ENCODE measurements around the gene PLEKHM3. TPM values are rescaled to one million over a fixed set of nuclear protein-coding genes. Genes with fewer than 3 reads are reported as not detected.
A peak's percentile ranks its signal among the peaks of the same experiment; 100 is the strongest.

The PLEKHM3 gene
- total and polyA plus RNA-seq, 12 donors: 9.5 to 39.6 (median 21.7) TPM

GRCh38 chr2:208040199-208041171 lies 15.2 kb upstream of the PLEKHM3 start:
- no peaks in the 10 kb centered on the region for H3K9me3 ChIP-seq (replicated peaks in 1 of 3)
- DNase-seq: peak; percentile 67 to 90 (median 80)
- no peaks in the 10 kb centered on the region for H3K27me3 ChIP-seq
- intact Hi-C loops (cut with DNase I): loop anchor here in 1 of 2 donors (2.0 kb wide), 1 partner anchor 294 kb away; no protein-coding TSS in a partner anchor
- H3K4me3 ChIP-seq: no peak overlapping the region
- TF ChIP-seq POLR2A (IDR thresholded peaks at IDR 0.05) (no peak), CTCF (IDR thresholded peaks at IDR 0.05) (peak; percentile 53 to 86 (median 80))
- H3K27ac ChIP-seq: peak overlapping the region in 2 of 5 donors; percentile 55 to 61
- peaks cover 3 to 5% of the 10 kb centered on the region in 2 donors for H3K4me1 ChIP-seq (replicated peaks in 1 of 2)
- H3K36me3 ChIP-seq (replicated peaks in 1 of 2): no peaks in the 10 kb centered on the region
- 33 to 48% (median 40%) methylated on average over 8 of the region's 8 CpGs for WGBS, 4 donors

- H3K27ac ChIP-seq: no peak overlapping the region
- peaks cover 3 to 5% of the 10 kb centered on the region in 2 donors for H3K4me1 ChIP-seq (replicated peaks in 1 of 2)
- H3K4me3 ChIP-seq: no peak overlapping the region
- no peaks in the 10 kb centered on the region for H3K36me3 ChIP-seq (replicated peaks in 1 of 2)
- WGBS, 4 donors: 85 to 88% (median 88%) methylated on average over 12 of the region's 12 CpGs
- intact Hi-C loops (cut with DNase I): loop anchor here (2.0 to 10.0 kb wide), 3 partner anchors 272 to 293 kb away; partner anchors contain the start of gene FZD5 (in 2 of the 2)
- H3K27me3 ChIP-seq: no peaks in the 10 kb centered on the region
- no peaks in the 10 kb centered on the region for H3K9me3 ChIP-seq (replicated peaks in 1 of 3)
- DNase-seq: no peak
- no peak for TF ChIP-seq POLR2A (IDR thresholded peaks at IDR 0.05)
- TF ChIP-seq CTCF (IDR thresholded peaks at IDR 0.05): no peak
These were observed 14.2 kb upstream of the PLEKHM3 start for GRCh38 chr2:208039376-208040110.

- Histone ChIP-seq H3K4me3 (no peak overlapping the region), H3K36me3 (replicated peaks in 1 of 2) (no peaks in the 10 kb centered on the region), H3K4me1 (replicated peaks in 1 of 2) (peaks cover 3 to 11% of the 10 kb centered on the region in 2 donors), H3K27ac (no peak overlapping the region), H3K9me3 (replicated peaks in 1 of 3) (no peaks in the 10 kb centered on the region), H3K27me3 (no peaks in the 10 kb centered on the region)
- no peak for TF ChIP-seq CTCF (IDR thresholded peaks at IDR 0.05)
- no peak for TF ChIP-seq POLR2A (IDR thresholded peaks at IDR 0.05)
- WGBS, 4 donors: 72 to 75% (median 73%) methylated on average over 4 of the region's 4 CpGs
- intact Hi-C loops (cut with DNase I): loop anchor here (5.0 to 10.0 kb wide), 2 partner anchors 271 to 273 kb away; partner anchors contain the start of gene FZD5 (in 2 of the 2)
- no peak for DNase-seq
These were observed 12.5 kb upstream of the PLEKHM3 start for GRCh38 chr2:208037564-208038487.

Measured in adrenal gland (tissue), 12 donors.